ENCODE measurements around the gene TRMU. TPM values are rescaled to one million over a fixed set of nuclear protein-coding genes. Genes with fewer than 3 reads are reported as not detected.
A peak's percentile ranks its signal among the peaks of the same experiment; 100 is the strongest.

TRMU gene
- total and polyA plus RNA-seq, 2 experiments from 2014 or later = 48.3 to 70.4 TPM

DNA sequence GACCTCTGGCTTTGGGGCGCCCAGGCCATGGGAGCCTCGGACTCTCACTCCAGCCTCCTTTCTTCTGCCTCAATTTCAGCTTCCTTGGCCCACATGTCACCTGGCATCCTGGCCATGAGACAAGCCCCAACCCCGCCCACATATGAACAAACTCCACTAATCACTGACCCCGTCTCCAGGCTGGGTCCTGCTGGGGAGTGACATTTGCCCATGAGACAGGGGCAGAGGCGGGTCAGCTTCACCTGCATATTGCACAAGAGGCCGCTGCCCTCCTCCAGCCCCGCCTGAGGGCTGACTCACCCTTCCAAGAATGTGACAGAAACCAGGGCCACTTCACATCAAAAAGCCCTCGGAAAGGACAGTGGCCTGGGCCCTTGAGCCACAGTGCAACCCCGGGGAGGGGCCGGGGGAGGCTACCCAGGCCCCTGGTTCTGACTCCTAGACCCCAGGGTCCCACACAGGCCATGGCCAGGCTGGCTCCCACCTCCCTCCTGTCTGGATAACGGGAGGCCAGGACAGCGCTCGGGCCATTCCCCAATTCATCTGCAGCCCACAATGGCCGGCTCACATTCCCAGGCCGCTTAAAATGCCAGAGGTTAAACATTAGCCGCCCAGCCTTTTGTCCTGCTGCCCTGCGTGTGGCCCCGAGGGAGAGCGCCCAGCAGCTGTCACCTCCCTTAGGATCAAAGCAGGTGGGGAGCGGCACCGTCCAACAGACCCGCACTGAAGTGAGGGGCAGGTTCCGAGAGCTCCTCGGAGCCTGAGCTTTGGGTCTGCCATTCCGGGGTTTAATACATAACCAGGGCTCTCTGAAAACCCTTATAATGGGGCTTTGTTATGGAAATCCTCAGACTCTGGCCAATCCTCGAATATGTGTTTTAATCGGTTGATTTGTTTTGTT lies 42.3 kb downstream of the TRMU start:
- no peak overlapping the region for H3K4me3 ChIP-seq
- 0 out of 2 replicates have a peak, but pooled peaks cover 5% of the 10 kb centered on the region for H3F3A ChIP-seq (replicated peaks; ENCODE audit: low read depth)
- Mint-ChIP-seq H3K27me3 (ENCODE audit: insufficient read depth, low read depth, poor library complexity) (peaks cover 6% of the 10 kb centered on the region), H3K27ac (0 out of 2 replicates have a peak overlapping the region, but pooled peaks have one; percentile 42), H3K4me3 (peak overlapping the region; percentile 42; the same call in 2 of the 3 replicates), H3K36me3 (ENCODE audit: low read depth) (peaks cover 20% of the 10 kb centered on the region), H3K4me1 (peaks cover 36% of the 10 kb centered on the region), H3K9me3 (no peaks in the 10 kb centered on the region; the same call in 2 of the 3 replicates)
- no peaks in the 10 kb centered on the region for H3K27me3 ChIP-seq (ENCODE audit: insufficient read depth)
- peak overlapping the region; percentile 21; the same call in 1 of the 2 replicates for H3K27ac ChIP-seq (ENCODE audit: low read depth)
- peaks cover 21% of the 10 kb centered on the region for H3K4me1 ChIP-seq (ENCODE audit: insufficient read depth)
- DNase-seq (ENCODE audit: low spot score) = peak; percentile 74
- H3K9me2 ChIP-seq (ENCODE audit: insufficient read depth) = no peaks in the 10 kb centered on the region
- H3K79me2 ChIP-seq (replicated peaks; ENCODE audit: insufficient read depth) = no peaks in the 10 kb centered on the region
- peak overlapping the region; percentile 33; the same call in 1 of the 2 replicates for H3K4me2 ChIP-seq
- no peak overlapping the region for H2AFZ ChIP-seq
- ATAC-seq = peak; percentile 76
- H4K20me1 ChIP-seq (replicated peaks; ENCODE audit: insufficient read depth) = no peaks in the 10 kb centered on the region
- TF ChIP-seq, protein P1, sequence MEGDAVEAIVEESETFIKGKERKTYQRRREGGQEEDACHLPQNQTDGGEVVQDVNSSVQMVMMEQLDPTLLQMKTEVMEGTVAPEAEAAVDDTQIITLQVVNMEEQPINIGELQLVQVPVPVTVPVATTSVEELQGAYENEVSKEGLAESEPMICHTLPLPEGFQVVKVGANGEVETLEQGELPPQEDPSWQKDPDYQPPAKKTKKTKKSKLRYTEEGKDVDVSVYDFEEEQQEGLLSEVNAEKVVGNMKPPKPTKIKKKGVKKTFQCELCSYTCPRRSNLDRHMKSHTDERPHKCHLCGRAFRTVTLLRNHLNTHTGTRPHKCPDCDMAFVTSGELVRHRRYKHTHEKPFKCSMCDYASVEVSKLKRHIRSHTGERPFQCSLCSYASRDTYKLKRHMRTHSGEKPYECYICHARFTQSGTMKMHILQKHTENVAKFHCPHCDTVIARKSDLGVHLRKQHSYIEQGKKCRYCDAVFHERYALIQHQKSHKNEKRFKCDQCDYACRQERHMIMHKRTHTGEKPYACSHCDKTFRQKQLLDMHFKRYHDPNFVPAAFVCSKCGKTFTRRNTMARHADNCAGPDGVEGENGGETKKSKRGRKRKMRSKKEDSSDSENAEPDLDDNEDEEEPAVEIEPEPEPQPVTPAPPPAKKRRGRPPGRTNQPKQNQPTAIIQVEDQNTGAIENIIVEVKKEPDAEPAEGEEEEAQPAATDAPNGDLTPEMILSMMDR (conservative IDR thresholded peaks at IDR 0.05; ENCODE audit: low read depth in 2 of 2) = no peak
- TF ChIP-seq STAT1 (IDR thresholded peaks at IDR 0.05; ENCODE audit: unreplicated experiment) = no peak
- TF ChIP-seq, protein P2, sequence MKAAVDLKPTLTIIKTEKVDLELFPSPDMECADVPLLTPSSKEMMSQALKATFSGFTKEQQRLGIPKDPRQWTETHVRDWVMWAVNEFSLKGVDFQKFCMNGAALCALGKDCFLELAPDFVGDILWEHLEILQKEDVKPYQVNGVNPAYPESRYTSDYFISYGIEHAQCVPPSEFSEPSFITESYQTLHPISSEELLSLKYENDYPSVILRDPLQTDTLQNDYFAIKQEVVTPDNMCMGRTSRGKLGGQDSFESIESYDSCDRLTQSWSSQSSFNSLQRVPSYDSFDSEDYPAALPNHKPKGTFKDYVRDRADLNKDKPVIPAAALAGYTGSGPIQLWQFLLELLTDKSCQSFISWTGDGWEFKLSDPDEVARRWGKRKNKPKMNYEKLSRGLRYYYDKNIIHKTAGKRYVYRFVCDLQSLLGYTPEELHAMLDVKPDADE (IDR thresholded peaks at IDR 0.05) = no peak
- TF ChIP-seq POLR2AphosphoS5 (IDR thresholded peaks at IDR 0.05; ENCODE audit: low read depth) = no peak
- no peak for TF ChIP-seq ZNF114 (CRISPR knock-in tag; IDR thresholded peaks at IDR 0.05)
- TF ChIP-seq, protein P3, sequence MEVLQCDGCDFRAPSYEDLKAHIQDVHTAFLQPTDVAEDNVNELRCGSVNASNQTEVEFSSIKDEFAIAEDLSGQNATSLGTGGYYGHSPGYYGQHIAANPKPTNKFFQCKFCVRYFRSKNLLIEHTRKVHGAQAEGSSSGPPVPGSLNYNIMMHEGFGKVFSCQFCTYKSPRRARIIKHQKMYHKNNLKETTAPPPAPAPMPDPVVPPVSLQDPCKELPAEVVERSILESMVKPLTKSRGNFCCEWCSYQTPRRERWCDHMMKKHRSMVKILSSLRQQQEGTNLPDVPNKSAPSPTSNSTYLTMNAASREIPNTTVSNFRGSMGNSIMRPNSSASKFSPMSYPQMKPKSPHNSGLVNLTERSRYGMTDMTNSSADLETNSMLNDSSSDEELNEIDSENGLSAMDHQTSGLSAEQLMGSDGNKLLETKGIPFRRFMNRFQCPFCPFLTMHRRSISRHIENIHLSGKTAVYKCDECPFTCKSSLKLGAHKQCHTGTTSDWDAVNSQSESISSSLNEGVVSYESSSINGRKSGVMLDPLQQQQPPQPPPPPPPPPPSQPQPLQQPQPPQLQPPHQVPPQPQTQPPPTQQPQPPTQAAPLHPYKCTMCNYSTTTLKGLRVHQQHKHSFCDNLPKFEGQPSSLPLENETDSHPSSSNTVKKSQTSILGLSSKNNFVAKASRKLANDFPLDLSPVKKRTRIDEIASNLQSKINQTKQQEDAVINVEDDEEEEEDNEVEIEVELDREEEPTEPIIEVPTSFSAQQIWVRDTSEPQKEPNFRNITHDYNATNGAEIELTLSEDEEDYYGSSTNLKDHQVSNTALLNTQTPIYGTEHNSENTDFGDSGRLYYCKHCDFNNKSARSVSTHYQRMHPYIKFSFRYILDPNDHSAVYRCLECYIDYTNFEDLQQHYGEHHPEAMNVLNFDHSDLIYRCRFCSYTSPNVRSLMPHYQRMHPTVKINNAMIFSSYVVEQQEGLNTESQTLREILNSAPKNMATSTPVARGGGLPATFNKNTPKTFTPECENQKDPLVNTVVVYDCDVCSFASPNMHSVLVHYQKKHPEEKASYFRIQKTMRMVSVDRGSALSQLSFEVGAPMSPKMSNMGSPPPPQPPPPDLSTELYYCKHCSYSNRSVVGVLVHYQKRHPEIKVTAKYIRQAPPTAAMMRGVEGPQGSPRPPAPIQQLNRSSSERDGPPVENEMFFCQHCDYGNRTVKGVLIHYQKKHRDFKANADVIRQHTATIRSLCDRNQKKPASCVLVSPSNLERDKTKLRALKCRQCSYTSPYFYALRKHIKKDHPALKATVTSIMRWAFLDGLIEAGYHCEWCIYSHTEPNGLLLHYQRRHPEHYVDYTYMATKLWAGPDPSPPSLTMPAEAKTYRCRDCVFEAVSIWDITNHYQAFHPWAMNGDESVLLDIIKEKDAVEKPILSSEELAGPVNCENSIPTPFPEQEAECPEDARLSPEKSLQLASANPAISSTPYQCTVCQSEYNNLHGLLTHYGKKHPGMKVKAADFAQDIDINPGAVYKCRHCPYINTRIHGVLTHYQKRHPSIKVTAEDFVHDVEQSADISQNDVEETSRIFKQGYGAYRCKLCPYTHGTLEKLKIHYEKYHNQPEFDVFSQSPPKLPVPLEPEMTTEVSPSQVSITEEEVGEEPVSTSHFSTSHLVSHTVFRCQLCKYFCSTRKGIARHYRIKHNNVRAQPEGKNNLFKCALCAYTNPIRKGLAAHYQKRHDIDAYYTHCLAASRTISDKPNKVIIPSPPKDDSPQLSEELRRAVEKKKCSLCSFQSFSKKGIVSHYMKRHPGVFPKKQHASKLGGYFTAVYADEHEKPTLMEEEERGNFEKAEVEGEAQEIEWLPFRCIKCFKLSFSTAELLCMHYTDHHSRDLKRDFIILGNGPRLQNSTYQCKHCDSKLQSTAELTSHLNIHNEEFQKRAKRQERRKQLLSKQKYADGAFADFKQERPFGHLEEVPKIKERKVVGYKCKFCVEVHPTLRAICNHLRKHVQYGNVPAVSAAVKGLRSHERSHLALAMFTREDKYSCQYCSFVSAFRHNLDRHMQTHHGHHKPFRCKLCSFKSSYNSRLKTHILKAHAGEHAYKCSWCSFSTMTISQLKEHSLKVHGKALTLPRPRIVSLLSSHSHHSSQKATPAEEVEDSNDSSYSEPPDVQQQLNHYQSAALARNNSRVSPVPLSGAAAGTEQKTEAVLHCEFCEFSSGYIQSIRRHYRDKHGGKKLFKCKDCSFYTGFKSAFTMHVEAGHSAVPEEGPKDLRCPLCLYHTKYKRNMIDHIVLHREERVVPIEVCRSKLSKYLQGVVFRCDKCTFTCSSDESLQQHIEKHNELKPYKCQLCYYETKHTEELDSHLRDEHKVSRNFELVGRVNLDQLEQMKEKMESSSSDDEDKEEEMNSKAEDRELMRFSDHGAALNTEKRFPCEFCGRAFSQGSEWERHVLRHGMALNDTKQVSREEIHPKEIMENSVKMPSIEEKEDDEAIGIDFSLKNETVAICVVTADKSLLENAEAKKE (CRISPR knock-in tag; IDR thresholded peaks at IDR 0.05) = no peak
- no peak for TF ChIP-seq EZH2 (IDR thresholded peaks at IDR 0.05; ENCODE audit: low read depth, unreplicated experiment)
- no peak for TF ChIP-seq EZH2phosphoT487 (IDR thresholded peaks at IDR 0.05; ENCODE audit: unreplicated experiment)
- TF ChIP-seq CREB1 (CRISPR knock-in tag; IDR thresholded peaks at IDR 0.05; ENCODE audit: low read depth) = no peak
- TF ChIP-seq JUNB (IDR thresholded peaks at IDR 0.05; ENCODE audit: unreplicated experiment) = no peak
- TF ChIP-seq NANOG (IDR thresholded peaks at IDR 0.05; ENCODE audit: borderline replicate concordance) = no peak
- TF ChIP-seq ZNF331 (CRISPR knock-in tag; IDR thresholded peaks at IDR 0.05; ENCODE audit: low read depth) = no peak
- TF ChIP-seq, protein P4, sequence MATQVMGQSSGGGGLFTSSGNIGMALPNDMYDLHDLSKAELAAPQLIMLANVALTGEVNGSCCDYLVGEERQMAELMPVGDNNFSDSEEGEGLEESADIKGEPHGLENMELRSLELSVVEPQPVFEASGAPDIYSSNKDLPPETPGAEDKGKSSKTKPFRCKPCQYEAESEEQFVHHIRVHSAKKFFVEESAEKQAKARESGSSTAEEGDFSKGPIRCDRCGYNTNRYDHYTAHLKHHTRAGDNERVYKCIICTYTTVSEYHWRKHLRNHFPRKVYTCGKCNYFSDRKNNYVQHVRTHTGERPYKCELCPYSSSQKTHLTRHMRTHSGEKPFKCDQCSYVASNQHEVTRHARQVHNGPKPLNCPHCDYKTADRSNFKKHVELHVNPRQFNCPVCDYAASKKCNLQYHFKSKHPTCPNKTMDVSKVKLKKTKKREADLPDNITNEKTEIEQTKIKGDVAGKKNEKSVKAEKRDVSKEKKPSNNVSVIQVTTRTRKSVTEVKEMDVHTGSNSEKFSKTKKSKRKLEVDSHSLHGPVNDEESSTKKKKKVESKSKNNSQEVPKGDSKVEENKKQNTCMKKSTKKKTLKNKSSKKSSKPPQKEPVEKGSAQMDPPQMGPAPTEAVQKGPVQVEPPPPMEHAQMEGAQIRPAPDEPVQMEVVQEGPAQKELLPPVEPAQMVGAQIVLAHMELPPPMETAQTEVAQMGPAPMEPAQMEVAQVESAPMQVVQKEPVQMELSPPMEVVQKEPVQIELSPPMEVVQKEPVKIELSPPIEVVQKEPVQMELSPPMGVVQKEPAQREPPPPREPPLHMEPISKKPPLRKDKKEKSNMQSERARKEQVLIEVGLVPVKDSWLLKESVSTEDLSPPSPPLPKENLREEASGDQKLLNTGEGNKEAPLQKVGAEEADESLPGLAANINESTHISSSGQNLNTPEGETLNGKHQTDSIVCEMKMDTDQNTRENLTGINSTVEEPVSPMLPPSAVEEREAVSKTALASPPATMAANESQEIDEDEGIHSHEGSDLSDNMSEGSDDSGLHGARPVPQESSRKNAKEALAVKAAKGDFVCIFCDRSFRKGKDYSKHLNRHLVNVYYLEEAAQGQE (IDR thresholded peaks at IDR 0.05; ENCODE audit: unreplicated experiment) = no peak
- H3K36me3 ChIP-seq (ENCODE audit: insufficient read depth) = no peaks in the 10 kb centered on the region

Data from GM23338 (cell line).